Vagina (tissue), 2 donors: ENCODE results near the gene KLF1.

Experiments used
- POLR2A ChIP-seq, 2 donors: fragments of 450-650 bp; IDR thresholded peaks; one replicate each; pipeline ENCODE4 v1.6.1; 2017; ENCODE audit warnings: antibody characterized with exemption in 2 of 2, mild to moderate bottlenecking in 2 of 2, moderate library complexity in 2 of 2
- TF ChIP-seq, protein P1 (sequence below), 3 experiments: fragments of 450-650 bp in 2 of 3; fragments of 200-600 bp in 1 of 3; sonication (generic) in 1 of 3; IDR thresholded peaks; one replicate each; pipeline ENCODE4 v1.5.1; 2017 to 2019; ENCODE audit warnings: antibody characterized with exemption in 3 of 3, mild to moderate bottlenecking in 2 of 3, moderate library complexity in 2 of 3

DNA sequence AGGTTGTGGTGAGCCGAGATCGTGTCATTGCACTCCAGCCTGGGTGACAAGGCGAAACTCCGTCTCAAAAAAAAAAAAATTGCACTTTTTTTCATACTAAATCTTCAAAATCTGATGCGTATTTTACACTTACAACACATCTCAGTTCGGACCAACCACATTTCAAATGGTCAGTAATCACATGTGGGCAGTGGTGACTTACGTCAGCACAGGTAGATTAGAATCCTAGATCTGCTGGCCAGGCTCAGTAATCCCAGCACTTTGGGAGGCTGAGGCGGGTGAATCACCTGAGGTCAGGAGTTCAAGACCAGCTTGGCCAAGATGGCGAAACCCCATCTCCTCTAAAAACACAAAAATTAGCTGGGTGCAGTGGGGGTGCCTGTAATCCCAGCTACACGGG lies 48.1 kb upstream of the KLF1 start:
- TF ChIP-seq, protein P1, sequence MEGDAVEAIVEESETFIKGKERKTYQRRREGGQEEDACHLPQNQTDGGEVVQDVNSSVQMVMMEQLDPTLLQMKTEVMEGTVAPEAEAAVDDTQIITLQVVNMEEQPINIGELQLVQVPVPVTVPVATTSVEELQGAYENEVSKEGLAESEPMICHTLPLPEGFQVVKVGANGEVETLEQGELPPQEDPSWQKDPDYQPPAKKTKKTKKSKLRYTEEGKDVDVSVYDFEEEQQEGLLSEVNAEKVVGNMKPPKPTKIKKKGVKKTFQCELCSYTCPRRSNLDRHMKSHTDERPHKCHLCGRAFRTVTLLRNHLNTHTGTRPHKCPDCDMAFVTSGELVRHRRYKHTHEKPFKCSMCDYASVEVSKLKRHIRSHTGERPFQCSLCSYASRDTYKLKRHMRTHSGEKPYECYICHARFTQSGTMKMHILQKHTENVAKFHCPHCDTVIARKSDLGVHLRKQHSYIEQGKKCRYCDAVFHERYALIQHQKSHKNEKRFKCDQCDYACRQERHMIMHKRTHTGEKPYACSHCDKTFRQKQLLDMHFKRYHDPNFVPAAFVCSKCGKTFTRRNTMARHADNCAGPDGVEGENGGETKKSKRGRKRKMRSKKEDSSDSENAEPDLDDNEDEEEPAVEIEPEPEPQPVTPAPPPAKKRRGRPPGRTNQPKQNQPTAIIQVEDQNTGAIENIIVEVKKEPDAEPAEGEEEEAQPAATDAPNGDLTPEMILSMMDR (IDR thresholded peaks at IDR 0.05): no peak
- TF ChIP-seq POLR2A (IDR thresholded peaks at IDR 0.05): no peak
